ENCODE results near the gene MBD1. TPM values are rescaled to one million over a fixed set of nuclear protein-coding genes. Genes with fewer than 3 reads are reported as not detected.

Gene MBD1
- total RNA-seq, 6 experiments from 2014 or later: 48.3 to 56.0 (median 53.1) TPM

- peak overlapping the region; percentile 93; the same call in 1 of the 2 replicates for H3K27ac Mint-ChIP-seq
- H3K4me1 Mint-ChIP-seq (ENCODE audit: low read depth): peaks cover 41% of the 10 kb centered on the region
- DNase-seq: no peak
- peaks cover 66% of the 10 kb centered on the region for H3K36me3 Mint-ChIP-seq (ENCODE audit: low read depth)
- H3K4me3 Mint-ChIP-seq: peak overlapping the region; percentile 98; the same call in 1 of the 2 replicates
- no peak for TF ChIP-seq CTCF (IDR thresholded peaks at IDR 0.05)
- H3K27me3 Mint-ChIP-seq (ENCODE audit: insufficient read depth): peaks cover 6% of the 10 kb centered on the region; the same call in 1 of the 2 replicates
- no peaks in the 10 kb centered on the region for H3K9me3 Mint-ChIP-seq
Observed at GRCh38 chr18:50279752-50280151, 1.6 kb downstream of the MBD1 start.

- peak overlapping the region; percentile 84 for H3K27ac Mint-ChIP-seq
- H3K4me3 Mint-ChIP-seq: peak overlapping the region; percentile 75
- no peaks in the 10 kb centered on the region for H3K9me3 Mint-ChIP-seq
- peaks cover 30% of the 10 kb centered on the region for H3K4me1 Mint-ChIP-seq (ENCODE audit: low read depth)
- peaks cover 63% of the 10 kb centered on the region for H3K36me3 Mint-ChIP-seq (ENCODE audit: low read depth)
- no peak for TF ChIP-seq CTCF (IDR thresholded peaks at IDR 0.05)
- DNase-seq: peak; percentile 60
- peaks cover 3% of the 10 kb centered on the region; the same call in 1 of the 2 replicates for H3K27me3 Mint-ChIP-seq (ENCODE audit: insufficient read depth)
Observed at GRCh38 chr18:50277942-50278341, 3.4 kb downstream of the MBD1 start.

GRCh38 chr18:50276452-50276851, 4.9 kb downstream of the MBD1 start:
- no peak for DNase-seq
- Mint-ChIP-seq H3K27me3 (ENCODE audit: insufficient read depth) (peaks cover 3% of the 10 kb centered on the region; the same call in 1 of the 2 replicates), H3K27ac (no peak overlapping the region), H3K36me3 (ENCODE audit: low read depth) (peaks cover 70% of the 10 kb centered on the region), H3K4me1 (ENCODE audit: low read depth) (peaks cover 30% of the 10 kb centered on the region), H3K9me3 (no peaks in the 10 kb centered on the region), H3K4me3 (no peak overlapping the region)
- TF ChIP-seq CTCF (IDR thresholded peaks at IDR 0.05): no peak

GRCh38 chr18:50275503-50276036, 5.8 kb downstream of the MBD1 start:
- TF ChIP-seq CTCF (IDR thresholded peaks at IDR 0.05): no peak
- H3K4me1 Mint-ChIP-seq (ENCODE audit: low read depth): peaks cover 27% of the 10 kb centered on the region
- H3K4me3 Mint-ChIP-seq: no peak overlapping the region
- H3K36me3 Mint-ChIP-seq (ENCODE audit: low read depth): peaks cover 69% of the 10 kb centered on the region
- H3K27me3 Mint-ChIP-seq (ENCODE audit: insufficient read depth): no peaks in the 10 kb centered on the region; the same call in 1 of the 2 replicates
- DNase-seq: no peak
- peak overlapping the region; percentile 48; the same call in 1 of the 2 replicates for H3K27ac Mint-ChIP-seq
- no peaks in the 10 kb centered on the region for H3K9me3 Mint-ChIP-seq

- Mint-ChIP-seq H3K36me3 (ENCODE audit: low read depth) (peaks cover 69% of the 10 kb centered on the region), H3K4me1 (ENCODE audit: low read depth) (peaks cover 20% of the 10 kb centered on the region), H3K27me3 (ENCODE audit: insufficient read depth) (no peaks in the 10 kb centered on the region; the same call in 1 of the 2 replicates), H3K27ac (peak overlapping the region; percentile 48; the same call in 1 of the 2 replicates), H3K4me3 (no peak overlapping the region), H3K9me3 (no peaks in the 10 kb centered on the region)
- no peak for DNase-seq
- TF ChIP-seq CTCF (IDR thresholded peaks at IDR 0.05): no peak
Observed at GRCh38 chr18:50274941-50275340, 6.4 kb downstream of the MBD1 start.

Measured in HFFc6 (cell line).